SK-N-SH treated with all-trans-retinoic acid at 6 μM for 48 hours (cell line): Measurements from ENCODE around the gene ZMYND8.

ENCODE experiments used
- ATAC-seq: fragments of 200-7000 bp; cut with Tn5 transposase; 3 replicates; pipeline ENCODE4 v1.9.1; 2020; ENCODE audit warnings: mild to moderate bottlenecking, moderate library complexity
- ARNTL ChIP-seq: fragments of 450-650 bp; formaldehyde crosslinking; IDR thresholded peaks from 2 replicates; pipeline ENCODE4 v1.5.0; 2020; ENCODE audit warnings: low read depth, mild to moderate bottlenecking, moderate library complexity, borderline replicate concordance
- CREB5 ChIP-seq: fragments of 250-450 bp; sonication (Bioruptor Pico); IDR thresholded peaks from 2 replicates; pipeline ENCODE4 v1.5.1; 2020; ENCODE audit warnings: low read depth, mild to moderate bottlenecking, moderate library complexity
- CSDC2 ChIP-seq: fragments of 250-450 bp; sonication (Bioruptor Pico); IDR thresholded peaks from 2 replicates; pipeline ENCODE4 v1.5.0; 2020; ENCODE audit warnings: mild to moderate bottlenecking, moderate library complexity
- CSRNP3 ChIP-seq: fragments of 250-450 bp; sonication (Bioruptor Pico); IDR thresholded peaks from 2 replicates; pipeline ENCODE4 v1.5.1; 2021; ENCODE audit warnings: mild to moderate bottlenecking, moderate library complexity
- ESRRG ChIP-seq: fragments of 250-450 bp; sonication (Bioruptor Pico); IDR thresholded peaks from 2 replicates; pipeline ENCODE4 v1.6.1; 2021; ENCODE audit warnings: mild to moderate bottlenecking
- GLIS3 ChIP-seq: fragments of 250-450 bp; sonication (Bioruptor Pico); IDR thresholded peaks from 2 replicates; pipeline ENCODE4 v1.5.0; 2020; ENCODE audit warnings: mild to moderate bottlenecking, moderate library complexity
- ISL1 ChIP-seq: fragments of 250-450 bp; sonication (Bioruptor Pico); IDR thresholded peaks from 2 replicates; pipeline ENCODE4 v2.1.2; 2022; ENCODE audit warnings: mild to moderate bottlenecking, moderate library complexity
- POU6F1 ChIP-seq: fragments of 250-450 bp; sonication (Bioruptor Pico); IDR thresholded peaks from 2 replicates; pipeline ENCODE4 v1.8.0; 2021; ENCODE audit warnings: low read depth, mild to moderate bottlenecking, moderate library complexity, borderline replicate concordance
- PPARA ChIP-seq: fragments of 250-450 bp; sonication (Bioruptor Pico); IDR thresholded peaks from 2 replicates; pipeline ENCODE4 v1.5.0; 2020; ENCODE audit warnings: mild to moderate bottlenecking, borderline replicate concordance
- SNAI2 ChIP-seq: fragments of 250-450 bp; sonication (Bioruptor Pico); IDR thresholded peaks from 2 replicates; pipeline ENCODE4 v1.5.0; 2020; ENCODE audit warnings: mild to moderate bottlenecking, moderate library complexity
- TCF4 ChIP-seq: fragments of 250-450 bp; sonication (Bioruptor Pico); IDR thresholded peaks from 2 replicates; pipeline ENCODE4 v1.8.0; 2021; ENCODE audit warnings: mild to moderate bottlenecking, moderate library complexity, borderline replicate concordance
- TOX ChIP-seq: fragments of 250-450 bp; sonication (Bioruptor Pico); IDR thresholded peaks from 2 replicates; pipeline ENCODE4 v1.8.0; 2021; ENCODE audit warnings: mild to moderate bottlenecking, moderate library complexity, borderline replicate concordance
- TSHZ2 ChIP-seq: fragments of 250-450 bp; sonication (Bioruptor Pico); IDR thresholded peaks from 2 replicates; pipeline ENCODE4 v1.5.0; 2020; ENCODE audit warnings: mild to moderate bottlenecking, moderate library complexity
- ZFP3 ChIP-seq: fragments of 250-450 bp; sonication (Bioruptor Pico); IDR thresholded peaks from 2 replicates; pipeline ENCODE4 v1.5.0; 2020; ENCODE audit warnings: mild to moderate bottlenecking, moderate library complexity
- ZFP30 ChIP-seq: fragments of 450-650 bp; formaldehyde crosslinking; IDR thresholded peaks from 2 replicates; pipeline ENCODE4 v1.5.0; 2022; ENCODE audit warnings: mild to moderate bottlenecking, moderate library complexity
- ZNF565 ChIP-seq: fragments of 450-650 bp; formaldehyde crosslinking; conservative IDR thresholded peaks from 2 replicates; pipeline ENCODE4 v1.5.0; 2020; ENCODE audit warnings: low read depth, mild to moderate bottlenecking, moderate library complexity
- ZNF70 ChIP-seq: fragments of 450-650 bp; formaldehyde crosslinking; IDR thresholded peaks from 2 replicates; pipeline ENCODE4 v1.5.0; 2020; ENCODE audit warnings: mild to moderate bottlenecking, moderate library complexity
- ZNF8 ChIP-seq: fragments of 450-650 bp; formaldehyde crosslinking; IDR thresholded peaks from 2 replicates; pipeline ENCODE4 v1.5.0; 2020; ENCODE audit warnings: mild to moderate bottlenecking, moderate library complexity

The ZMYND8 gene

GRCh38 chr20:47362361-47363219 is 6.1 kb upstream of the ZMYND8 start:
- TF ChIP-seq TCF4 (CRISPR knock-in tag) (no peak), ZNF70 (CRISPR knock-in tag) (peak; percentile 50; the same call in 1 of the 2 replicates), ARNTL (CRISPR knock-in tag) (no peak), ISL1 (CRISPR knock-in tag) (no peak), ZFP3 (CRISPR knock-in tag) (no peak)
- no peak for ATAC-seq

- ATAC-seq = no peak
- TF ChIP-seq CREB5 (CRISPR knock-in tag) (no peak), ZFP30 (CRISPR knock-in tag) (no peak), ESRRG (CRISPR knock-in tag) (no peak), ZNF565 (CRISPR knock-in tag) (no peak), TOX (CRISPR knock-in tag) (no peak)
Measured at GRCh38 chr20:47361057-47361915, 4.8 kb upstream of the ZMYND8 start.

GRCh38 chr20:47360297-47361056 is 4.0 kb upstream of the ZMYND8 start:
- peak; percentile 43; the same call in 1 of the 2 replicates for TF ChIP-seq CSRNP3 (CRISPR knock-in tag)
- peak; percentile 80 for TF ChIP-seq TSHZ2
- peak; percentile 79 for TF ChIP-seq ZFP3 (CRISPR knock-in tag)
- TF ChIP-seq ZNF565 (CRISPR knock-in tag) = peak; percentile 83
- TF ChIP-seq GLIS3 = 0 out of 2 replicates have a peak, but pooled peaks have one; percentile 28
- no peak for TF ChIP-seq TOX (CRISPR knock-in tag)
- no peak for TF ChIP-seq ZNF8
- TF ChIP-seq CSDC2 = peak; percentile 82
- TF ChIP-seq PPARA (CRISPR knock-in tag) = peak; percentile 44; the same call in 1 of the 2 replicates
- TF ChIP-seq ZFP30 (CRISPR knock-in tag) = no peak
- TF ChIP-seq ZNF70 (CRISPR knock-in tag) = peak; percentile 34; the same call in 1 of the 2 replicates
- TF ChIP-seq TCF4 (CRISPR knock-in tag) = peak; percentile 34; the same call in 1 of the 2 replicates
- peak; percentile 75; the same call in 1 of the 2 replicates for TF ChIP-seq POU6F1 (CRISPR knock-in tag)
- TF ChIP-seq SNAI2 (CRISPR knock-in tag) = peak; percentile 91
- peak; percentile 38 for ATAC-seq
